ENCODE measurements around the gene LRP8.

Gene LRP8

DNA sequence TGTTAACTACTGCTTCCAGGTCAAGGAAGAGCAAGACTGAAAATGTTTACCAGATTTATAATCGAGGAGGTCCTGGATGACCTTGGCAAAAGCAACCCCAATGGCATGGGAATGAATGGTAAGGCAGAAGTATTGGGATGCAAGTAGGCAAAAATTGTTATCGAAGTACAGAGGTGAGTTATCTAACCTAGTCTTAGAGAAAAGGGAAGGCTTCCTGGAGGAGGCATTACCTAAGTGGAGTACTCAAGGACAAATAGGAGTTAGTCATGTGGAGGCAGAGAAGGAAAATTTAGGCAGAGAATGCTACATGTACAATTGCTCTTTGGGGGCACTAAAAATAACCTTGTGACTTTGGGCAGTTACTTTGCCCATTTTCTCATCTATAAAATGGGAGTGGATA, 86.0 kb downstream of the LRP8 start:
- H3K4me2 ChIP-seq (ENCODE audit: low read length): no peak overlapping the region
- no peaks in the 10 kb centered on the region for H4K20me1 ChIP-seq (ENCODE audit: insufficient read depth, low read length)
- no peak for TF ChIP-seq CTCF (IDR thresholded peaks at IDR 0.05; ENCODE audit: low read depth, low read length)
- TF ChIP-seq EZH2phosphoT487 (IDR thresholded peaks at IDR 0.05; ENCODE audit: low read depth): no peak
- peaks cover 12% of the 10 kb centered on the region for H3K4me1 ChIP-seq (ENCODE audit: low read length)
- no peaks in the 10 kb centered on the region for H3K9me3 ChIP-seq (ENCODE audit: insufficient read depth, low read length)
- no peak overlapping the region for H3K27ac ChIP-seq (ENCODE audit: low read length)
- H3K4me3 ChIP-seq (ENCODE audit: low read length): no peak overlapping the region
- H3K9ac ChIP-seq (ENCODE audit: low read length): no peak overlapping the region
- H3K79me2 ChIP-seq (ENCODE audit: low read length): peaks cover 15% of the 10 kb centered on the region
- peaks cover 2% of the 10 kb centered on the region for H3K36me3 ChIP-seq (replicated peaks; ENCODE audit: low read depth, low read length)
- H2AFZ ChIP-seq (ENCODE audit: low read depth, low read length): no peak overlapping the region
- H3K27me3 ChIP-seq (ENCODE audit: low read depth, low read length): no peaks in the 10 kb centered on the region

DNA sequence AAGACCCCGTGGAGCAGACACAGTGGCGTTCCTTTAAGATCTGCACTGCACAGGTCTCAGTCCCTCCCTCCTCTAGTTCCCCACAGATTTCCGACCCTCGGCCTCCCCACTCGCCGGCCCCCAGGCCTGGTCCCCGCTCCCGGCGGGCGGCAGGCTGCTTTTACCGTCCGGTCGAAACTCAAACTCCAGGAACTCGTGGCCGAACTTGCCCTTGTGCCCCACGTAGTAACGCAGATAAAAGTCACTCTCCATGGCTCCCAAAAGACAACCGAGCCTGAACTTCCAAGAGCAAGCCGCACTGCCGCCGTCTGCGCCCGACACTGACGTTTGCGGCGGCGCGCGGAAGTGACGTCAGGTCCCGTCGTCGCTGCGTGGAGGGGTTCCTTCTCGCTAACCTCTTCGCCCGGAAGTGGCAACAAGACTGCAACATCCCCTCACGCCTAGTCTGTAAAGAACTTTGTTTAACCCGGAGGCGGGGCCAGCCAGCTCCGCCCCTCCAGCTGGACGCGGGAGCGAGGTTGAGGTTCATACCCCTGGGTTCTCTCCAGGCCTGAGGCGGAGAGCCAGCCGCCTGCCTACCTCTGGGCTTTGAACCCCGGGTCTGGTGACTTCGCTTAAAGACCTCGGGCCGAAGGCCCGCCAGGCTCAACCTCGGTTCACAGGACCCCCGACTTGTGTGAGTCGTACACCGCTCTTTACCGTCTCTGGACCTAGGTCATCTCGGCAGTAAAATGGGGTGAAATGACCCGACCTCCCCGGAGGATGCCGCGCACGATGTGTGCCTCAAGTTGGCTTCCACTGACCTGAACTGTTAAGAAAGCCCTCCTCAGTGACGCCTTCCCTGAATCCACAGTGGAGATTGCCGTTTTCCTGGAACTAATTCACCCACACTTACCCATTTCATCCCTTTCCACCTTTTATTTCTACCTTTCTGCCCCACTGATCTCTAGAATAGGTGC, 89.4 kb downstream of the LRP8 start, which contains the start of gene MAGOH:
MAGOH (minus strand) TSS at position 322 of the 959 bp plus-strand sequence; CDS start at position 252, 70 bp downstream.
- Histone ChIP-seq H2AFZ (ENCODE audit: low read depth, low read length) (peak within 1 kb of the TSS; percentile 85), H3K4me2 (ENCODE audit: low read length) (peak within 1 kb of the TSS; percentile 97), H3K27me3 (ENCODE audit: low read depth, low read length) (no peaks in the 10 kb centered on the region), H4K20me1 (ENCODE audit: insufficient read depth, low read length) (no peaks in the 10 kb centered on the region), H3K79me2 (ENCODE audit: low read length) (peaks cover 30% of the 10 kb centered on the region), H3K36me3 (replicated peaks; ENCODE audit: low read depth, low read length) (peaks cover 11% of the 10 kb centered on the region), H3K4me3 (ENCODE audit: low read length) (peak within 1 kb of the TSS; percentile 89), H3K4me1 (ENCODE audit: low read length) (peaks cover 7% of the 10 kb centered on the region), H3K27ac (ENCODE audit: low read length) (peak within 1 kb of the TSS; percentile 34), H3K9me3 (ENCODE audit: insufficient read depth, low read length) (no peaks in the 10 kb centered on the region), H3K9ac (ENCODE audit: low read length) (peak within 1 kb of the TSS; percentile 74)
- TF ChIP-seq EZH2phosphoT487 (IDR thresholded peaks at IDR 0.05; ENCODE audit: low read depth) (no peak), CTCF (IDR thresholded peaks at IDR 0.05; ENCODE audit: low read depth, low read length) (no peak)

GRCh38 chr1:53237638-53238037, 90.2 kb downstream of the LRP8 start:
- Histone ChIP-seq H3K79me2 (ENCODE audit: low read length) (peaks cover 30% of the 10 kb centered on the region), H4K20me1 (ENCODE audit: insufficient read depth, low read length) (no peaks in the 10 kb centered on the region), H3K36me3 (replicated peaks; ENCODE audit: low read depth, low read length) (peaks cover 14% of the 10 kb centered on the region), H3K27me3 (ENCODE audit: low read depth, low read length) (no peaks in the 10 kb centered on the region), H3K4me3 (ENCODE audit: low read length) (peak overlapping the region; percentile 89), H3K9ac (ENCODE audit: low read length) (peak overlapping the region; percentile 74), H3K9me3 (ENCODE audit: insufficient read depth, low read length) (no peaks in the 10 kb centered on the region), H3K4me1 (ENCODE audit: low read length) (peaks cover 7% of the 10 kb centered on the region), H3K4me2 (ENCODE audit: low read length) (peak overlapping the region; percentile 97), H3K27ac (ENCODE audit: low read length) (no peak overlapping the region), H2AFZ (ENCODE audit: low read depth, low read length) (no peak overlapping the region)
- no peak for TF ChIP-seq EZH2phosphoT487 (IDR thresholded peaks at IDR 0.05; ENCODE audit: low read depth)
- no peak for TF ChIP-seq CTCF (IDR thresholded peaks at IDR 0.05; ENCODE audit: low read depth, low read length)

- Histone ChIP-seq H3K79me2 (ENCODE audit: low read length) (peaks cover 7% of the 10 kb centered on the region), H3K27me3 (ENCODE audit: low read depth, low read length) (no peaks in the 10 kb centered on the region), H3K27ac (ENCODE audit: low read length) (peak overlapping the region; percentile 78), H3K4me2 (ENCODE audit: low read length) (peak overlapping the region; percentile 98), H3K36me3 (replicated peaks; ENCODE audit: low read depth, low read length) (no peaks in the 10 kb centered on the region), H3K4me3 (ENCODE audit: low read length) (peak overlapping the region; percentile 95), H2AFZ (ENCODE audit: low read depth, low read length) (peak overlapping the region; percentile 86), H3K9ac (ENCODE audit: low read length) (peak overlapping the region; percentile 86), H3K4me1 (ENCODE audit: low read length) (peaks cover 10% of the 10 kb centered on the region), H3K9me3 (ENCODE audit: insufficient read depth, low read length) (no peaks in the 10 kb centered on the region), H4K20me1 (ENCODE audit: insufficient read depth, low read length) (no peaks in the 10 kb centered on the region)
- TF ChIP-seq CTCF (IDR thresholded peaks at IDR 0.05; ENCODE audit: low read depth, low read length) (no peak), EZH2phosphoT487 (IDR thresholded peaks at IDR 0.05; ENCODE audit: low read depth) (no peak)
Observed at GRCh38 chr1:53220962-53221286, 106.9 kb downstream of the LRP8 start.
